GM21825 (cell line): ENCODE data around the gene CASTOR1.
"Not testable (repeated sequence)": the region's sequence is repeated elsewhere in the genome, so short reads cannot be mapped to it uniquely, and the experiment has no call there.

ENCODE experiments used
- ATAC-seq: cut with Tn5 transposase; IDR thresholded peaks from one replicate; pipeline ENCODE4 v1.9.1; 2021; ENCODE audit warnings: mild to moderate bottlenecking, moderate library complexity; ENCODE audit not compliant: unreplicated experiment

Gene CASTOR1

DNA sequence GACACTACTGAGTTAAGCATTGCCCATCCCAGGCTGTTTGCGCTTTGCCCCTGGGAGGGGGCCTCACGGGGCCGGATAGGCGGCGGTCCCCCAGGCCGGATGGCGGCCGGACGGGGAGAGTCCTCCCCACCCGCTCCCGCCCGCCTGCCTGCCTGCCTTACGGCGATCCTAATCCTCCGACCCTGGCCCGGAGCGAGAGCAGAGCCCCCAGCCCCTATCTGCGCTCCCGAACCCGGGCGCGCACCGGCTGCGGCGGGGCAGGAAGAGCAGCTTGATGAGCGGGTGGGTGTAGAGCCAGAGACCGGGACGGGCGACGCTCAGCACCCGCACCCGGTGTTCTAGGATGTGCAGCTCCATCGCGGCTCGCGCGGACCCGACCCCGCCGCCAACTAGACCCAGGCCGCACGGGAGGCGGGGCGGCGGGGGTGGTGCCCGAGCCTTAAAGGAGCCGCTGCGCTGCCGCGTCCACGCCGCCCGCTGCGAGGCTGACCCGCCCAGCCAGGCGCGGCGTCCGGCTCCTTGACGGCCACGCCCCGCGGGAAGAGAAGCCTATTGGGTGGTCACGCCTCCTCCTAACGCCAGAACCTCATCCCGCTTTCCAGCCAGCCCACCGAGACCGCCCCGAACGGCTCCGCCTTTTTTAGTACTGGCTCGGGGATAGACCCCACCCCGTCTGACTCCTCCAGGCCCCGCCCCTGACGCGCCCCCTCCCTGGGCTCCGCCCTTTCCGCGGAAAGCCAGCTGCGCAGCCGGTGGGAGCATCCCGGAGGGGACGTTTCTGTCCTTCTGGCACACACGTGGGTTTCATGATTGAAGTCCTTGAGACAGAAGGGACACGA, at the start of gene CASTOR1:
Gene CASTOR1 (minus strand): TSS at position 365 of the 839 bp plus-strand sequence. CDS start 8 bp downstream, at position 357.
- ATAC-seq: peak; percentile 55

DNA sequence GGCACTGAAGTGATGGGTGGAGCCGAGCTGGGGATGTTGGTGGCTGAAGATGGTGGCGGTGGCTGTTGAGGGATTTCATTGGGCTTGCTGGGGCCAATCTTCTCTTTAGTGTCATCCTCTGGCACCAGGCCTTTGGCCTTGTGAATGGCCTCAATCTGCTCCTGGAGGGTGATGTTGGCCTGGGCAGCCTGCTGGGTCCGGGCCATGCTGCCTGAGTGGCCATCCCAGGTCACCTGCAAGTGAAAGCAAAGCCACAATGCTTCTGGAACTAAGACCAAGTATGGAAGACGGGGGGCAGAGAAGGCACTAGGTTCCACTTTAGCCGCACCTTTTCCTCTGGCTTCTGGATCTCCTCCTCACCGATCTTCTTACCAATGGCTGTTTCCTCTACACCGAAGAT, 49.5 kb upstream of the CASTOR1 start:
- no peak for ATAC-seq

DNA sequence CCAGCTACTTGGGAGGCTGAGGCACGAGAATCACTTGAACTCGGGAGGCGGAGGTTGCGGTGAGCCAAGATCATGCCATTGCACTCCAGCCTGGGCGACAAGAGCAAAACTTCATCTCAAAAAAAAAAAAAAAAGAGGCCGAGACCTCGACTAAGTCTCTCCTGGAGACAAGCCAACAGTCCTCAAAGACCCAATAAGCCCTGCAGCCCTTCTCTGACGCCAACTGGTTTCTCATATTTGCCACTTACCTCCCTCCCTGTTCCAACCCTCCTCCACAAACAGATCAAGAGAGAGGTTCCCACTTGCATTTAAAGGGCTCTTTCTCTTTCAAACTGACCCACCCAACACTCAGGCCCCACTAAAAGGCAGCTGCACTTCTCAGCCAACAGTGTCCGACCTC, 49.0 kb upstream of the CASTOR1 start:
- not testable (repeated sequence) for ATAC-seq

DNA sequence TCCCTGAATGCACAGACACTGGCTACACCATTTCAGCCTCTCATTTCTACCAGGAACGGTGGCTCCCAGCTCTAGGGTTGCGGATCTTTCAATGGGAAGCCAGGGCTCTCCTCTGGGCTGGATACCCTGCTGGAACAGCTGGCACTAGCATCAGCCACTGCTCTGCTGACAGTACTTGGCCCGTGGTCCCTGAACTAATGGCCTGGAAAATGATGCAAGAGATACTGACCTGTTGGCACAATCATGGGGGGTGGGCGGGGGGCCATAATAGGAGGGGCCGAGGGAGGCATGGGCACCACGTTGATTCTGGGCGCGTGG, 48.1 kb upstream of the CASTOR1 start:
- no peak for ATAC-seq

DNA sequence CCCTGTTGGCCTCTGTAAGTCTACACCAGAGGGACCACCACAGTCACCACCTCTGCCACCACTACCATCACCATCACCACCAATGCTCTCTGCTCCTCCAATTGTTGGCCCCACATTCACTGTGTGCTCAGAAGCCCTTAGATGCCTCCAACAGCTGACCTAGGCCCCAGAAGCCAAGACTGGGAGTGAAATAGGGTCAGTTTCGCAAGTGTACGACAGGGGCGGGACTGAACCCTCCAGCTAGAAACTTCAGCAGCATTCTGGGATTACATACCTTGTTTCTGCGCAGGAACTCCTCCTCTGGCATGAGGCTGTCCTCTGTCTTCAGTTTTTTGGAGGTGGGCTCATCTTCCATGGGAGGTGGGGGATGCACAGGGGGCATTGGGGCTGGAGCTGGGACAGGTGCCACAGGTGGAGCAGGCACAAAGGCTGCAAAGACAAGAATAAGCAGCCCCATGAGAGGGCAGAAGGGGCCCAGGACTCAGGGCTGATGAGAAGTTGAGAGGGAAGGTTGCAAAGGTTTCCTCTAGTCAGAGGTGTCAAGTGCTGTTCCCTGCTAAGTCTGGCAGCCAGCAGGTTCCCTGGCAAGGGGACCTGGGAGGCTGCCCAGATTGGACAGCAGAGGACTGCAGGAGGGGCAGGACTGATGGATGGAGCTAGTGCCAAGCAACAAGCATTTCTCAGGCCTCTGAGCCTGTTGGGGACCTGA, 47.6 kb upstream of the CASTOR1 start:
- no peak for ATAC-seq

DNA sequence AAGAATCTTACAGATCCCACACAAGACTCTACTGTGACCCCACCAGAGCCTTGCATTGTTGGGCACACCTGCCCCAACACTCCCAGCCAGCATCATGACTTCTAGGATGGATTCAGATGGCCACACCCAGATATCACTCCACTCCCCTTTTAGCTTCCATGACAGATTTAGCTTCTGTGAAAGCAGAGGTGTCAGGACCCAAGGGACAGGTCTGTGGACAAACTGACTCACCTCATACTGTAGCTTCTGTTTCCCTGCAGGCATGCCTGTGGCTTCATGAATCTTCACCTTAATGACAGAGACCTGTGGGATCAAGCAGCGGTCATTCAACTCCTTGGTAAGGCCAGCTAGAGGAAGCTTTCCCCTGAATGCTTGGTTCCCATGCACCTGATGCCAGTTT, 45.9 kb upstream of the CASTOR1 start:
- ATAC-seq: no peak

DNA sequence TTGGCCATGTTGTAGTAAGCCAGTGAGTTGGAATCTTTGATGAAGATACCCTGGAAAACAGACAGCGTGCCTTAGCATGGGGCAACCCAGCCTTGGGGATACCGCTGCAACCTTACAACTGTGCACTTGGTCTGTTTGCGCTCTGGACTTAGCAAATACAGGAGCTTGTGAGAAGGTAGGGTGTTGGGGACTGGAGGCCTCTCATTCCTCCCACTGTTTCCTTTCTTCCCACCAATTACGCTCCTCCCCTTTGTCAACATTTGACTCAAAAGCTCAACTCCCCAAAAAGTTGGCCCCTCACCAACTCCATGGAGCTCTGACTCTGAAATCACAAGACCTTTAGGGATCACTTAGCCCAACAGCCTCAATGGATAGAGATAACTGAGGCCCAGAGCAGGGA, 45.3 kb upstream of the CASTOR1 start:
- ATAC-seq: no peak

DNA sequence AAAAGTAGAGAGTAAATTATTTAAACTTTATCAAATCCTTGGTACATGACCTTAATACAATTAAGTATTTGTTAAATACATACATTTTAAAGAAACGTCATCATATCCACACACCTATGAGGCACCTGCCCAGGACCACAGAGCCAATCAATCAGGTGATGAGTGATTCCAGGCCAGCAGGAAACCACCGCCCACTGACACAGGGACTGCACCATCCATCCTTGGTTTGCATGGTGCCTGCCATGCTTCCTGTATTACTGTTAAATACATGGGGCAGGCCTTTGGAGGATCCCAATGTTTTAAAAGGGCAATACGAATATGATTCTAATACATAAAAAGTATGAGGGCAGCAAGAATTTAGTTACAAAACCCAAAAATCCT, 44.4 kb upstream of the CASTOR1 start:
- ATAC-seq: no peak

DNA sequence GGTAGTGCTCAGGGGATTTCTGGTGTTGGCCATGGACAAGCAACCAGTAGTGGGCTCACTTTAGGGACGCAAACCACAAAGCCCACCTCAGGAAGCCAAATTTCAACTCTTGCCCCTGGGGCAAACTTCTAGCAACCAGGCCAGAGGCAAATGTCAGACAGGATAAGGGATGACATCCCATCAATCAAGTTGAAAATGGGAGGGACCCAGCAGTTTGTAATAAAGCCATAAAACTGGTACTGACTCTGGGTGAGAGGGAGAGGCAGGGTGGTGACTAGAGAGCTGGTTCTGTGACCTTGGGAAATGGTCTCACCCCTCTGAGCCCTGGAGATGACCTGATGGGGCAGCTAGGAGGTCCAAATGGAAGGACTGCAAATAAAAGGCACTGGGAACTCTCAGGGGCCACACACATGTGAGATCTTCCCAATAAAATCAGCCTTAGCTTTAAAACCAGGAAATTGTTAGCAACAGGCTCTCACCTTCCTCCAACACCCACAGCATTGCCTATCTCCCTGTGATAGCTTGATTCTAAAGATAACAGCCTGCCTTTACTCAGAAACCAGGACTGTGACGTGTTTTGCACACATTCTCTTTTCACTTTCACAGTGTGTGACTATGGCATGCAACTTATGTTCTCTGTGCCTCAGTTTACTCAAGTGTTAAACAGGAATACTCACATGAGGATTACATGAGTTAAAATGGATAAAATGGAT, 43.8 kb upstream of the CASTOR1 start:
- no peak for ATAC-seq

DNA sequence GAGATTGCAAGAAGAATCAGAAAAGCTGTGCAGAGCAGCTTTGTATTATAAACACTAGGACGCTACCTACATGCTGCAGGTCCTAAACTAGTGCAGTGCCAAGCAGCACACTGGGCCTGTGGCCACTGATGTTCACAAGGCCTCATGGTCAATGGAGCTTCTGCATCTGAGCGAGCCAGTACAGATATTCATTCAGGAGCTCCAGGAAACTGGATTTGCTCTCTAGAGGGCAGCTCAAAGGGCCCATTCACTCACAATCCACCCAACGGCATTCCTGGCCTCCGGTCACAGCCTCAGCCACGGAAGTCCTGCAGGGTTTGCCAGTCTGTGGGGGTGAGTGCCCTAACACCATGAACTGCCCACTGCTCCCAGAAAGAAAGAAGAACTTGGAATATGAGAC, 43.2 kb upstream of the CASTOR1 start:
- ATAC-seq: no peak

DNA sequence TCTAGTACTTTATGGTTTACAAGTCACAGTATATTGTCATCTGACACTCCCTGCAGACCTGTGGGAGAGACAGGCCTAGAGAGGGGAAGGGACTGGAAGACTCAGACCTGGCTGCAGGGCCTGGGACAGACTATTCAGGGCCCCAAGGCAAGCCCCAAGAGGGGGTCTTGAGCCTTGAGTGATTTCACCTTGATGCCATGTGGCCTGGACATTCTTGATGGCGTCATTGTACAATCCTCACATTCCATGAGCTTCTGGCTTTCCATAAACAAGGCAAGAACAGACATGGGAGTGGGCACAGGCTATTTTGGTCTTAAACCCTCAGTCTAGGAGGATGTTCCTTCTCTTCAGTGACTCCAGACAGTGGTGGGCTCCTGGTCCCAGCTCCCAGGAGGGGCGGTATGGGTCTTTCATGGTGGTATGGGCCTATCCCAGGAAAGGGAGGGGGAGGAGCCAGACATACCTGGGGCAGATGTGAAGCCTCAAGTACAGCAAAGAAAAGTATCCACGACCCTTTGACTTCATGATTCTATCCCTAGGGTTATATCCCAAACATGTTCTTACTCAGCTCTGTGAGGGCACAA, 39.3 kb upstream of the CASTOR1 start:
- ATAC-seq: no peak

DNA sequence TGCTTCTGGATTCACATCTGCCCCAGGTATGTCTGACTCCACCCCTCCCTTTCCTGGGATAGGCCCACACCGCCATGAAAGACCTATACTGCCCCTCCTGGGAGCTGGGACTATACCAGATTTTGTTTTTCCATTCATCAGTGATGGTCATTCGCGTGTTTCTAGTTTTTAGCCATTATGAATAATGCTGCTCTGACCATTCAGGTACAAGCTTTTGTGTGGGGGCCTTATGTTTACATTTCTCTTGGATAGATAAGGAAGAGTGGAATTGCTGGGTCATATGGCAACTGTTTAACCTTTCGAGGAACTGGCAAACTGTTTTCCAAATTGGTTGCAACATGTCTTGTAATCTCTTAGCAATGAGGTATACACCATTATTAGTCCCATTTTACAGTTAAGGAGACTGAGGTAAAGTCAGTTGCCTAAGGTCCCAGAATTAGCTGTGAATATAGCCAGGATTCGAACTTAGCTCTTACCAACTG, 38.6 kb upstream of the CASTOR1 start:
- ATAC-seq: no peak

DNA sequence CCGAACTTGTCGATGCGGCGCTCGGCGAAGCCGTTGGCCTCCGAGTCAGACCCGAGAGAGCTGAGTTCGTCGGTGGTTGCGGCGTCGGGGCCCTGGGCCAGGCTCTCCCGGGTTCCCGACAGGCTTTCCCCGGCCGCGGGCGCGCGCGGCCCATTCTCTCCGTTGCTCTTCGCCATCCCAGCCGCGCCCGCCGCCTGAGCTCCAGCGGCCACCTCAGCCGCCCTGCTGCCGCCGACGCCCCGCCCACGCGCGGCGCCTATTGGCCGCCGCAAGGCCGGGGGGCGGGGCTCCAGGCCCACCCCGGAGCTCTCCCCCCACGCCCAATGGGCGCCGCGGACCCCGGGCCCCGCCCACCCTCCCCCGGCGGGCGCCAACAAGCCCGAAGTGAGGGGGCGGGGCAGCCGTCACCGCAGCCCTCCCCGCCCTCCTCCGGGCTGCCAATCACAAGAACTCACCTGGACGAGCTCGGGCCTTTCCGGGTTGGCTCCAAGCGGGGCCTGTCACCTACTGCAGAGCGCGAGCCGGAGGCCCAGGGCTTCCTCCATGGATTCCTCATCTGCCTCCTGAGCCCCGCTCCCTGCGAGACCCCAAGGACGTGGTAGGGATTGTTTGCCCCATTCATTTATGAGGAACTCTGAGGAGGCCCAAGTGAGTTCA, 37.5 kb upstream of the CASTOR1 start, which contains the start of gene TBC1D10A:
Gene TBC1D10A (minus strand): TSS at position 236 of the 657 bp plus-strand sequence. CDS start 60 bp downstream, at position 176.
- ATAC-seq: peak; percentile 79

DNA sequence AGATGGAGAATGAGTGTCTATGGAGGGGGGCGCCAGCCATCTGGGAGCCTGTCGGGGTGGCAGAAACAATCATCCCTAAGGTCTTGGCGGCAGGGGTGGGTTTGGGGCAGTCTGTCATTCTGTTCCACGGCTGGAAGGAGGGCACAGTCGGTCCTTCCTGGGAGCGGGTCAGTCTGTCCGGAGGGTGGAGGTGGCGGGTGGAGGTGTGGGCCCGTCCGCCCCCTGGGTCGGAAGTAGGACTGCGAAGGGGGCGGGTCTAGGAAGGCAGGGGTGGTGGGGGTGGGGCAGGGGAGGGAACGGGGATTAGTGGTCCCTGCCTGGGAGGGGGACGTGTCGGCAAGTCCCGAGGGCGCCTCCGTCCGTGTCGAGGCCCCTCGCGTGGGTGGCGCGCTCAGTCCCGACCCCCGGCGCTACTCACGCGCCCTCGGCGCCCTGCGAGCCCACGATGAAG, 37.0 kb upstream of the CASTOR1 start:
- ATAC-seq: peak; percentile 26

DNA sequence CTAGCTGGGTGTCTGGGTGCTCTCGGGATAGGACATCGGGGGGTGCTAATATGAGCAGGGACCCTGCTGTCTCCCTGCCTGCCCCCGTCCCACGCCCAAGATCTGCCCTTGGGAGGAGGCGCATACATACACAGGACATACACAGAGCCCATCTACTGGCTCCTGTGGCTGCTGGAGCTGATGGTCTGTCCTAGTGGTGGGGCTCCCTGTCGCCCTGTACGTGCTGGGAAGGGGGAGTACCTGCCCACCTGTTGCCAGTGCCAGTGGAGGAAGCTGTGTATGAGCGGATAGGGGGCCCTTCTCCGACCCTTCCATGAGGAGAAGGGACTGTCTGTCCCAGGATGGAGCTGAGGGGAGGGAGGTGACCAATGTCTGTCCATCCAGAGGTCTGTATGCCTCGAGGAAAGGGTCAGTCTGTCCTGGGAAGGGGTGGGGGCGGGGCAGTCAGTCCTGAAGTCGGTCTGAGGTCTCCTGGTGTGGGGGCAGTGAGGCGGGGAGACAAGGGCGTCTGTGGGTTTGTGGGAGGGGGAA, 36.5 kb upstream of the CASTOR1 start:
- no peak for ATAC-seq

DNA sequence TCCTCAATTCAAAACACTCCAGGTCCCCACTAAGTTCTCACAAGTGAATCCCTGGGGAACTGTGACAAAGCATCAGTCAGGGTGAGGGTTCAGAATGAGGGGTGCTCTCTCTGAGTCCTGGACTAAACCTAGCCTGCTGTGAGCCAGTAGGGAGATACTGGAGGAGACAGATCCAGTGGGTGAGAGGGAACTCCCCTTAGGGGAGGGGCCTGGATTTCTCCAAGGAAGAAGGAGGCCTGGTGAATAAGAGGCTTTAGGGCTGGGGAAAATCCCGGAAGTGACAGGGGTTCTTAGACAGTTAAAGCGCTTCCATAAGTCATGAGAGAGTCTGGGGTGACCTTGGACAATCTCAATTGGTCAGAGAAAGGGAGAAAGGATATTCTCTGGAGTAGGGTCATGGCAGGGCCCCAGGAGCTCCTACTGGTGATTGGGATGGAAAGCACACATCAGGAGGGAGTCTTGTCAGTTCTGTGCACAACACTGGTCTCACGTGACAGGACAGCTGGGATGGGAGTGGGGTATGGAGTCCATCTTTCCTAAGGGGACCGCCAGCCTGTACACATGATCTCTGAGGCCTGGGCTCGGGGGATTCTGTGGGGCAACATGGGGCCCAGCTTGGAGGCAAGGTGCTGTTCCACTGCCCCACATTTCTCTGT, 35.9 kb upstream of the CASTOR1 start:
- no peak for ATAC-seq

DNA sequence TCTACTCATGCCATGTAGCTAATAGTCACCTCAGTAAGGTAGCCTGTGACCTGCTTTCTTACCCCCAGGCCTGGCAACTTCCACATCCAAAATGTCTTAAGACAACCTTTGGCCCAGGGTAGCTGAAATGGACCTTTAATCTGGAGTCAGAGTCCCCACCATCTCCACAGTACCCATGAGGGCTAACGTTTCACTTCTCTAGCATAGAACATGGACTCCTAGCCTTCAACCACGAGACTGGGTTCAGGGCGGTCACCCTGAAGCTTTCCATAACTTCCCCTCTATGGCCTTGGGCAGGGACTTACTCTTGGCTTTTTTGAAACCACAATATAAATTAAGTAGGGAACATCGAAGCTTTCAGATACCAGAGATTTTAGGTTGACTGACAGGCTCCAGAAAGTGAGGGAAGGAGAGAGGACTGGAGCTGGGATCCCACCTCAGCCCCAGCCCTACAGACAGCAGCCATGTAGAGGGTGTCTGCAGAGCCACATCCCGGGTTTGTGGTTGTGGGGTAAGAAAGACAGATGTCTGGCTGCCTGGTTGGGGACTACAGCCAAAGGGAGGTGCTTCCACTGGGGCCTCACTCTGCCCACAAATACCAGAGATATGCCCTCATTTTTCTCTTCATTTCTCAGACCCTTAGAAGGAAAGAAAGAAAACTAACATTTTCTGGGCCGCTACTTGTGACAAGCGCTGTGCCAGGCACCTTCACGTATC, 34.9 kb upstream of the CASTOR1 start:
- ATAC-seq: no peak

DNA sequence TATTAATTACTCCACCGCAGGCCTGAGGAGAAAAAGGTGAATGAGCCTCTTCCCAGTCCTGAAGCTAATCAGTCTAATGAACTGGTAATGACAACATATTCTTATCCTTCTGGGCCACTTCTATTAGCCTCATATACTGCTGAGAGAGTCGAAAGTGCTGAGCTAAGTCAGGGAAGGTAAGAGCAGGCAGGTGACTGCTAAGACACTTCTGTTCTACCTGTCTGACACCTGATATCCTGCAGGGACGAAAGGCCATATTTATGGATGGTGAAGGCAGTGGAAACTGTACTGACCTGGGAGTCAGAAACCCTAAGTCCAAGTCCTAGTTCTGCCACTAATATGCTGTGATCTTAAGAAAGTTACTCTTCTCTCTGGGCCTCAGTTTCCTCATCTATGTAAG, 33.9 kb upstream of the CASTOR1 start:
- ATAC-seq: no peak

DNA sequence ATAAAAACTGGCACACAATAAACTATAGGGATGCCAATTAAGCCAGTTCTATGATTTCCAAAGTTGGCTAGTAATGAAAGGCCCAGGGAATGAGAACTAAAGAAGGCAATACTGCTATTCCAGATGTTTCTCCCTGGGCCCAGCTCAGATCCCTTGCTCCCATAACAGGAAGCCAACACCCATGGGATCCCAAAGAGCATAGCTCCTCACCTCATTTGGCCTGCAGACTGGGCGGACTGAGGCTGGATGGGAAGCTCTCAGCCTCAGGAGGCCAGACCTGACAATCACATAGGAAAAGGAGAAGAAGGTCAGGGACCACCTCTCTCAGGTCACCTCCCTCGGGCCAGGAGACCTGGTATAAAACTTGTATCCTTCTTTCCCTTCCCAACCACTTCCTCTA, 32.2 kb upstream of the CASTOR1 start:
- no peak for ATAC-seq
